Loucy (cell line): Measurements from ENCODE around the gene RRAS.

Experiments
- CTCF ChIP-seq: fragments of 200-600 bp; sonication (generic); conservative IDR thresholded peaks from 2 replicates; pipeline ENCODE4 v1.5.1; 2014; ENCODE audit warnings: mild to moderate bottlenecking, antibody characterized with exemption, low read length
- EZH2phosphoT487 ChIP-seq: fragments of 200-600 bp; IDR thresholded peaks from 2 replicates; pipeline ENCODE4 v1.6.1; 2018; ENCODE audit warnings: antibody characterized with exemption, mild to moderate bottlenecking, moderate library complexity, borderline replicate concordance

DNA sequence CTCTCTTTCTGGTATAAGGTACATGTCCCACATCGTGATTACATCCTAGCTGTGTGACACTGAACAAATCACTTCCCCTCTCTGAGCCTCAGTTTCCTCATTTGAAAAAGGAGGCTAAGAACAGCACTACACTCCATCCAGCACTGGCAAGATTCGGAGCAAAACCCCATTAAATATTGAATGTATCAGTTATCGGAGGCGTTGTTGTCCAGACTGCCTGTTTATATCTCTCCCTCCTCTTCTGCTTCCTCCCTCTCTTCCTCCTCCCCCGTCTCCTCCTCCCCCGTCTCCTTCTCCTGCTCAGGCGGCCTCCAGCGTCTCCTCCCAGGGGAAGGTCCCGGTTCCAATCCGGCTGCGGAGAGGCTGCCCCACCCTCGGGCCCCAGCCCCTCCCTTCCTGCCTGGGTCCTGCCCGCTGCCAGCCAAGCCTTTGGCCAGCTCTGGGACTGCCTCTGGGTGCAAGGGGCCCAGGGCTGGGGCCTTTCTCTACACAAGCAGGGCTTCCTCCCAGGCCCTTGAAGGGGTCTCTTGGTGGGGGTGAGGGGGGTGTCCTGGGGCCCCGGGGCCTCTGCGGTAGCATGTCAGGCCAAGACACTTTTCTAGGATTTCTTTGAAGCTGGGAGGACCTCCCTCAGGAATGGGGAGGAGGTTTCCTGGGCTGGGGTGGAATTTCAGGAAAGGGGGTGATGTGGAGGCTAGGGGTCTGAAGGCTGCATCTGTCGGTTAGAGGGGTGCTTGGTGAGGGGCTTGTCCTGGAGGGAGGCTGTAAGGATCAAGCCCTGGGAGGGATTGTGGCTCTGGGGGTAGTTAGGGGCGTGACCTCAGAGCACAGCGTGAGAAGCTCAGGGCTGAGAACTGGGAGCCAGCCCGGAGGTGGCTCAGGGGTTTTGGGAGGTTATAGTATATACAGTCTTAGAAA, 1.9 kb downstream of the RRAS start:
- TF ChIP-seq EZH2phosphoT487 (no peak), CTCF (no peak)
